ENCODE data around the gene ARL11. TPM values are rescaled to one million over a fixed set of nuclear protein-coding genes. Genes with fewer than 3 reads are reported as not detected.

ARL11 gene
- total RNA-seq, 2 donors from 2014 or later = 1.1 to 1.6 TPM

DNA sequence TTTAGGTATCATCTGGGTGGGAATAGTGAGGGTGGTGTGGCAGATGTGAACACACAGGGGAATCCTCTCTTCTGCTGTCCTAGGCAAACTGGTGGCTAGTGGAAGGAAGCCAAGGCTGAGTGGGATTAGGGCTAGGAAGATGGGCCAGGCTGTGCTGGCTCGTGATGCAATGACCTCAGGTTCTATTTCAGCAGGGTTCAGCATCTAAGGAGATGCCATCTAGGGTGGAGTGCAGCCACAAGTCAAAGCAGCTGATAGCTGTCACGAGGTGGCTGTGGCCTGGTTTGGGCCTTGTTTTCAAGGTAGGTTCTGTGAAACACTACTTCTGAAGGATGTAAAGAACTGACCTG is 21.6 kb downstream of the ARL11 start:
- DNase-seq (ENCODE audit: low spot score) (no peak), ATAC-seq (ENCODE audit: insufficient number of reproducible peaks, low FRiP score, low read depth) (no peak)
- no peaks in the 10 kb centered on the region for H3K4me1 ChIP-seq (ENCODE audit: control insufficient read depth in 1 of 2, low read depth in 2 of 2)
- TF ChIP-seq, protein P1, sequence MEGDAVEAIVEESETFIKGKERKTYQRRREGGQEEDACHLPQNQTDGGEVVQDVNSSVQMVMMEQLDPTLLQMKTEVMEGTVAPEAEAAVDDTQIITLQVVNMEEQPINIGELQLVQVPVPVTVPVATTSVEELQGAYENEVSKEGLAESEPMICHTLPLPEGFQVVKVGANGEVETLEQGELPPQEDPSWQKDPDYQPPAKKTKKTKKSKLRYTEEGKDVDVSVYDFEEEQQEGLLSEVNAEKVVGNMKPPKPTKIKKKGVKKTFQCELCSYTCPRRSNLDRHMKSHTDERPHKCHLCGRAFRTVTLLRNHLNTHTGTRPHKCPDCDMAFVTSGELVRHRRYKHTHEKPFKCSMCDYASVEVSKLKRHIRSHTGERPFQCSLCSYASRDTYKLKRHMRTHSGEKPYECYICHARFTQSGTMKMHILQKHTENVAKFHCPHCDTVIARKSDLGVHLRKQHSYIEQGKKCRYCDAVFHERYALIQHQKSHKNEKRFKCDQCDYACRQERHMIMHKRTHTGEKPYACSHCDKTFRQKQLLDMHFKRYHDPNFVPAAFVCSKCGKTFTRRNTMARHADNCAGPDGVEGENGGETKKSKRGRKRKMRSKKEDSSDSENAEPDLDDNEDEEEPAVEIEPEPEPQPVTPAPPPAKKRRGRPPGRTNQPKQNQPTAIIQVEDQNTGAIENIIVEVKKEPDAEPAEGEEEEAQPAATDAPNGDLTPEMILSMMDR (IDR thresholded peaks at IDR 0.05) = no peak
- H3K27ac ChIP-seq = no peak overlapping the region
- no peak overlapping the region for H3K4me3 ChIP-seq
- no peaks in the 10 kb centered on the region for H3K27me3 ChIP-seq (replicated peaks; ENCODE audit: insufficient read depth)
- H3K9me3 ChIP-seq = no peaks in the 10 kb centered on the region
- H3K36me3 ChIP-seq = no peaks in the 10 kb centered on the region

DNA sequence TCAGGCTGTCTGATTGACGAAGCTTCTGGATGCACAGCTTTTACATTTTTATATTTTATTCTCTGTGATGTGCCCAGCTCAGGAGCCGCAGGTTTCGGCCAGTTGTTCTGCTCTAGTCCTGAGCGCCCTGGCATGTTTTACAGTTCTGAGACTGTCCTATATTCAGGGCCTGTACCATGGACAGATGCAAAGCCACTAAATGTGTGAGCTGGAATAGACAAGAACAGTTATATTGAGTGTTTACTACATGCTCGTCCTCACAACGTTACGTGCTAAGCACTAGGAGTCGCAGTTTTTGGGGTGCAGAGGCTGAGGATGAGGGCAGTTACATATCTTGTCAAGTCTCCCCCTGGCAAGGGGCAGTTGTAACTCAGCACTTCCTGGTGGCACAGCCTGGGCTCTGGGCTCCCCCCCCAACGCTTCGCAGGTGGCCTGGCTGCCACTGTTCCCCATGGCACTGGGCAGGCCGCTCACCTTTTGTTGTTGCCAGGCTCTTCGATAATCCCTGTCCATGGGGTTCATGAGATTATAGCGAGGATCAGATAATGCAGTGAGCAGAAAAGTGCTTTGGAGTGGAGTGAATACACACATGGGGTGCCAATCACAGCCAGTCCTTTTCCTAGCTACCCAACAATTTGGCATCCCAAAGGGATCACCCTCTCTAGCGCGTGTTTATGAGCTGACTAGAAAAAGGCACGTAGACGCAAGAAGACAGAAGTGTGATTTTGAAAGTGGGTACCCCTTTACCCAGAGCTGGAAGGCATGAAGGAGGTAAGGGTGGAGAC is 23.5 kb downstream of the ARL11 start:
- DNase-seq (ENCODE audit: low spot score) (no peak), ATAC-seq (ENCODE audit: insufficient number of reproducible peaks, low FRiP score, low read depth) (no peak)
- Histone ChIP-seq H3K27ac (no peak overlapping the region), H3K4me1 (ENCODE audit: control insufficient read depth in 1 of 2, low read depth in 2 of 2) (no peaks in the 10 kb centered on the region), H3K36me3 (no peaks in the 10 kb centered on the region), H3K9me3 (no peaks in the 10 kb centered on the region), H3K4me3 (no peak overlapping the region), H3K27me3 (replicated peaks; ENCODE audit: insufficient read depth) (no peaks in the 10 kb centered on the region)
- TF ChIP-seq, protein P1 (IDR thresholded peaks at IDR 0.05) = no peak

DNA sequence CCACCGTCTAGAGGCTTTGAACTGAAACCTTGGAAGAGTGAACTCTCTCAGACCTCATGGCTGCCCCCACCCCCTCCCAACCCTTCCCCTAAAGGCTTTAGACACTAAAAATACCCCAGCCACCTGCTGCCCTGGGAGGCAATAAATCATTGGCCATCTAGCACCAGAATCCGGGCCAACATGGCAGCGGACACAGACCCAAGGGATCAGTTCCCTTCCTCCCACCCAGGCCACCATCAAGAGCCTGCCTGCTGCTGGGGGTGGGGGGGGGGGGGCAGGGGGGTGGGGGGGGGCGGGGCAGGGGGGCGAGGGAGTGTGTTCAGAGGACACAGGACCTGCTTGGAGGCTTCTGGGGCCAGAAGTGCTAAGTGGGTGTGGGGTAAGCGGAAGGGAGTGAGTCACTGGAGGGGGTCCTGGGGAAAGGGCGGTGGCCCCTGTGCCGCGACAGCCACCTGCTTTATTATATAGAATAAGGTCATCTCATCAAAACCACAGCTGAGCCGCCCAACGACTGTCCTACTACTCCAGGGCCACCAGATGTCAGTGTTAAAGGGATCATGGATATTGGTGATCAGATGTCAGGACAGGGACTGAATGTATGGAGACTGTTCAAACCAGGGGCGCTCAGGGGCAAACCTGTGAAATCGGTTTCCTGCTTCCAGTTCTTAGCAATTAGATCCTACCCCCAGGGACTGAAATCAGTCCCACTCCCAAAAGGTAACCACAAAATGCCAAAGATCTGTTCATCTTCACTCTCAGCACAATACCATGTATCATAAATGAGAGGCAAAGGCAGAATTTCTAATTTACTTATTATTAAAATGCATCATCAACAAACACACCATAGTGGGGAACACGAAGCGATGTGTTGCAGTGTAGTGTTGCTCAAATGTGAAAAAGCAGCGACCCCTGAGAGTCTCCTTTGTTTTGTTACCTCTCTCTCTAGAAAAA is 24.3 kb downstream of the ARL11 start:
- H3K36me3 ChIP-seq = no peaks in the 10 kb centered on the region
- no peak overlapping the region for H3K27ac ChIP-seq
- H3K27me3 ChIP-seq (replicated peaks; ENCODE audit: insufficient read depth) = no peaks in the 10 kb centered on the region
- no peak for ATAC-seq (ENCODE audit: insufficient number of reproducible peaks, low FRiP score, low read depth)
- no peak overlapping the region for H3K4me3 ChIP-seq
- no peak for DNase-seq (ENCODE audit: low spot score)
- no peaks in the 10 kb centered on the region for H3K9me3 ChIP-seq
- no peaks in the 10 kb centered on the region for H3K4me1 ChIP-seq (ENCODE audit: control insufficient read depth in 1 of 2, low read depth in 2 of 2)
- TF ChIP-seq, protein P1 (IDR thresholded peaks at IDR 0.05) = peak; percentile 34

DNA sequence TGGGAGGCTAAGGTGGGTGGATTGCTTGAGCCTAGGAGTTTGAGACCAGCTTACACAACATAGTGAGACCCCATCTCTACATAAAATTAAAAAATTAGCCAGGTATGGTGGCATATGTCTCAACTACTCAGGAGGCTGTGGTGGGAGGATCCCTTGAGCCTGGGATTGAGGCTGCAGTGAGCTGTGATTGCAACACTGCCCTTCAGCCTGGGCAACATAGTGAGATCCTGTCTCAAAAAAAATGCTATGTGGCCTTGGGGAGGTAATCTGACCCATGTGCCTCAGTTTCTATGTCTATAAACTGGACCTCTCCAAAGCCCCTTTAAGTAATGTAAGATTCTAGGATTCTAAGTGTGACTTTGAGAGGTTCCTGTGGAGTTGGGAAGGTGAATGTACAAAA is 25.2 kb downstream of the ARL11 start:
- H3K9me3 ChIP-seq = no peaks in the 10 kb centered on the region
- no peaks in the 10 kb centered on the region for H3K4me1 ChIP-seq (ENCODE audit: control insufficient read depth in 1 of 2, low read depth in 2 of 2)
- no peak for DNase-seq (ENCODE audit: low spot score)
- TF ChIP-seq, protein P1 (IDR thresholded peaks at IDR 0.05) = no peak
- H3K27me3 ChIP-seq (replicated peaks; ENCODE audit: insufficient read depth) = no peaks in the 10 kb centered on the region
- no peak for ATAC-seq (ENCODE audit: insufficient number of reproducible peaks, low FRiP score, low read depth)
- H3K36me3 ChIP-seq = no peaks in the 10 kb centered on the region
- H3K27ac ChIP-seq = no peak overlapping the region
- H3K4me3 ChIP-seq = no peak overlapping the region

DNA sequence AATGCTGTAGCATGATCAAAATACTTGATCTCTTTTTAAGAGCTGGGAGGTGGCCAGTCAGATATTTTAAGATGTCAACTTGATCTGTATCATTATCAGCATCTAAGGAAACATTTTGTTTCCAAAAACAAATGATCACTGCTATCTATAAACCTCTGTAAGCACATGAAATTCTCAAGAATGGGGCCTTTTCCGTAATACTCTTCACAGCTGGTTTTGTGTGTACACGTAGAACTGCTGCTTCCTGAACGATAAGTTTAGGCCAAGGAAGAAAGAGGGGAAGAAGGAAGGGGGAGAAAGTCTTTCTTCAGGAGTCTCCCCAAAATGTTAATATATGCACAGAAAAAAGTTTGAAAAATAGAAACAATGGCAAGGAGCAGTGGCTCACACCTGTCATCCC is 25.7 kb downstream of the ARL11 start:
- Histone ChIP-seq H3K36me3 (no peaks in the 10 kb centered on the region), H3K27ac (no peak overlapping the region), H3K4me3 (no peak overlapping the region), H3K27me3 (replicated peaks; ENCODE audit: insufficient read depth) (no peaks in the 10 kb centered on the region), H3K9me3 (no peaks in the 10 kb centered on the region), H3K4me1 (ENCODE audit: control insufficient read depth in 1 of 2, low read depth in 2 of 2) (no peaks in the 10 kb centered on the region)
- ATAC-seq (ENCODE audit: insufficient number of reproducible peaks, low FRiP score, low read depth) (no peak), DNase-seq (ENCODE audit: low spot score) (no peak)
- TF ChIP-seq, protein P1 (IDR thresholded peaks at IDR 0.05) = no peak

Measured in thoracic aorta (tissue), 2 donors.